ENCODE results near the gene CTSF. TPM values are rescaled to one million over a fixed set of nuclear protein-coding genes. Genes with fewer than 3 reads are reported as not detected.
"Not testable (repeated sequence)": the region's sequence is repeated elsewhere in the genome, so short reads cannot be mapped to it uniquely, and the experiment has no call there.

Gene CTSF
- total RNA-seq, 1 donor from 2014 or later = 34.6 TPM

DNA sequence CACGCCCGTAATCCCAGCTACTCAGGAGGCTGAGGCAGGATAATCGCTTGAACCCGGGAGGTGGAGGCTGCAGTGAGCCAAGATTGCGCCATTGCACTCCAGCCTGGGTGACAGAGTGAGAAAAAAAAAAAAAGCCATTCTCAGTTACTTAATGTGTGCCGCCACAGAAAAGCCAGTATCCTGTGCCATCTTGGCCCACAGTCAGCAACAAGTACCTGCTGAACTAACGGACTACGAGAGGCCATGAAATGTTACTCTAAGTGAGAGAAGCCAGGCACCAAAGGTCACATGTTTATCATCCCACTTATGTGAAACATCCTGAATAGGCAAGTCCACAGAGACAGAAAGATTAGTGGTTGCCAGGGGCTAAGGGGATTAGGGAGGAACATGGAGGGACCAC, 27.8 kb downstream of the CTSF start:
- DNase-seq (ENCODE audit: low spot score in 2 of 2); FAIRE-seq: not testable (repeated sequence)

- DNase-seq (ENCODE audit: low spot score in 2 of 2) = no peak
- no peak for FAIRE-seq
Measured at GRCh38 chr11:66539870-66540213, 28.6 kb downstream of the CTSF start.

DNA sequence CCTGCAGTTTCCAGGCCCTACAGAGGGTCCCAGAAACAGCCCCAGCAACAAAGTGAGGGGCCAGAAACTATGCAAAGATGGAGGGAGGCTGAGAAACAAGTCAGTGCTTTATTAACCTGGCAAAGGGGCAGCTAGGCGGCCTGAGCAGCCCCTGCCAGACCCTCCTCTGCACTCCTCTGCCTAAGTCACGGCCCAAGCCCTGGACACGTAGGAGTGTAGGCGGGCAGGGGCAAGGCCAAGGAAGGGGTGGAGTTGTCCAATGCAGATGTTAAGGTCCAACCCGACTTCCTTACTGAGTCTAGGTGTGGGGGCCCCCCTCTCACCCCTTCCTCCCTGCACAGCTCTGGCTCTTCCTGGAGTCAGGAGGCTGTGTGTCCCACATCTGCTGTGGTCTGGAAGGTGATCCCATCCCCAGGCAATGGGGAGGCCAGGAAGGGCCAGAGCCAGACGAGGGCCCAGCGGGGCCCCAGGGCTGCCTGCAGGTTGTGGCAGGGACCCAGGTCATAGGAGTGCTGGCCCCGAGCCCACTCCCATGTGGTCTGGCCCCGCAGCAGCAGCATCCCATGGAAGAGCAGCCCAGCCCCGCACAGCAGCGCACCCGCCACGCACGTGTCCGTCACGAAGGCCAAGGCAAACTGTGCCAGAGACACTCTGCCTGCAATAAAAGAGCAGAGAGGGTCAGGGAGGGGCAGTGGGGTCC, 29.1 kb downstream of the CTSF start:
- DNase-seq (ENCODE audit: low spot score in 2 of 2) (no peak), FAIRE-seq (no peak)

- FAIRE-seq = no peak
Measured at GRCh38 chr11:66532784-66533183, 35.6 kb downstream of the CTSF start.

GRCh38 chr11:66531841-66532240, 36.6 kb downstream of the CTSF start:
- FAIRE-seq = no peak
- no peak for DNase-seq (ENCODE audit: low spot score in 2 of 2)

More at GRCh38 chr11:66532784-66533183, 35.6 kb downstream of the CTSF start:
- no peak for DNase-seq (ENCODE audit: low spot score in 2 of 2)

DNA sequence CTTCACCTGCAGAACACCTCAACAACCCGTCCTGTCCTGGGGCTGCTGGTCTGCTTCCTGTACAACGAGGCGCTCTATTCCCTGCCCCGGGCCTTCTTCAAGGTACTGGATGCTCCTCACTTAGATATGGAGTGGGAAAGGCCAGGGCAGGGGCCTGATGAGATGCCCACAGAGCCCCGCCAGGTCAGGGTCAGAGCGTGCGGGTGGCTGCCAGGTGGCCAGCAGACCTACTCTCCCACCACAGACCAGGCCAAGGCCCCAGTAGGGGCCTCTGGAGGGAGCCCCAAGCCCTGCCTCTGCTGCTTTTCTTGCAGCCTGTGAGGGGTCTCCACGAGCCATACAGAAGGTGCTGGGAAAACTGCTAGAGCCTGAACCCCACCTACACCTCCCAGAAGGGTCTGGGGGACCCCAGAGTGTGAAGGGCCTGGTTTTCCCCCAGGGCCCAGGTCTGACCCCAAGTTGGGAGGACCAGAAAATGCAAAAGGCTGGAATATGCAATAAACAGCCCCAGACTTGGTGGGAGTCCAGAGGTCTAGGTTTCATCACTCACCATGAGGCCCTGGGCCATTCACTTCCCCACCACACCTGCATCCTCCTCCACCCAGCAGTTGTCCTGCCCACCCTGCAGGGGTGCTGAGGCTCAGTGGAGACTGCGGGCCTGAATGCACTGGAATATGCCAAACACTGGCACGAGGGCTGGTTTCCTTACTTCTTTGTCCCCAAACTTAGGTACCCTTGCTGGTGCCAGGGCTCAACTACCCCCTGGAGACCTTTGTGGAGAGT, 37.3 kb downstream of the CTSF start:
- FAIRE-seq (no peak), DNase-seq (ENCODE audit: low spot score in 2 of 2) (no peak)

GRCh38 chr11:66529655-66530054, 38.8 kb downstream of the CTSF start:
- FAIRE-seq (no peak), DNase-seq (ENCODE audit: low spot score in 2 of 2) (no peak)

GRCh38 chr11:66529069-66529468, 39.3 kb downstream of the CTSF start:
- FAIRE-seq (no peak), DNase-seq (ENCODE audit: low spot score in 2 of 2) (no peak)

DNA sequence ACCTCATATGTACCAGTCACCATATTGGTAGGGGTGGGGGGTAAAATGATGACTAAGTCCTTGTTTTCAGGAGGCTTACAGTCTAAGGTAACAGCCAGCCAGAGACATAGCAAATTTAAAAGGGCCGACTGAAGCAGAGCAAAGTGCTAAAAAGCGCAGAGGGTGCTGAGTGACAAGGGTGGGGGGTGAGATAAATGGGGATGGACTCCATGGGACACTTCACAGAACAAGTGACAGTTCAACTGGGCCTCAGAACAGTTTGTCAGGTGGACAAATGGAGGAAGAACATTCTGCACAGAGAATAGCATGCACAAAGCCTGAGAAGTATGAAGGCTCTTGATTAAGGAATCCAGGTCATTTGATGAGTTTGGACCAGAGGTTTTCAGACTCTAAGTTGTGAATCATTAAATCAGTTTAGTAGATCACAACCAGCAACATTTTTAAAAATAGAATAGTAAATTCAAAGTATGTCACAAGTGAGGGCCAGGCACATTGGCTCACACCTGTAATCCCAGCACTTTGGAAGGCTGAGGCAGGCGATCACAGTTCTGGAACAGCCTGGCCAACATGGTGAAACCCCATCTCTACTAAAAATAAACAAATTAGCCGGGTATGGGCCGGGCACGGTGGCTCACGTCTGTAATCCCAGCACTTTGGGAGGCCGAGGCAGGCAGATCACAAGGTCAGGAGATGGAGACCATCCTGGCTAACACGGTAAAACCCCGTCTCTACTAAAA, 43.9 kb downstream of the CTSF start:
- FAIRE-seq = no peak
- no peak for DNase-seq (ENCODE audit: low spot score in 2 of 2)

- FAIRE-seq (no peak), DNase-seq (ENCODE audit: low spot score in 2 of 2) (no peak)
Measured at GRCh38 chr11:66523611-66524010, 44.8 kb downstream of the CTSF start.

Small RNAs within 50 kb of the gene (small RNA-seq; reads per million reads assigned to genes)
- not detected for gene RNU4-39P

Other genes with a start within 250 kb of the CTSF start
- 0.82 TPM for gene RIN1, start 232.2 kb downstream of the CTSF start, total RNA-seq
- gene BRMS1, start 223.5 kb downstream of the CTSF start, total RNA-seq = 19.2 TPM
- gene B4GAT1, start 221.0 kb downstream of the CTSF start, total RNA-seq = 83.2 TPM
- 1.6 TPM for gene SLC29A2, start 196.8 kb downstream of the CTSF start, total RNA-seq
- gene NPAS4, start 147.6 kb downstream of the CTSF start, total RNA-seq = under 0.01 TPM
- gene MRPL11, start 129.8 kb downstream of the CTSF start, total RNA-seq = 17.1 TPM
- 13.5 TPM for gene PELI3, start 101.7 kb downstream of the CTSF start, total RNA-seq
- gene DPP3, start 88.2 kb downstream of the CTSF start, total RNA-seq = 39.1 TPM
- 41.2 TPM for gene BBS1, start 58.0 kb downstream of the CTSF start, total RNA-seq
- gene ZDHHC24, start 22.6 kb downstream of the CTSF start, total RNA-seq = 5.3 TPM
- gene ACTN3, start 21.7 kb downstream of the CTSF start, total RNA-seq = not detected
- gene CCDC87, start 24.5 kb upstream of the CTSF start, total RNA-seq = 1.2 TPM
- gene CCS, start 24.6 kb upstream of the CTSF start, total RNA-seq = 19.2 TPM
- 24.1 TPM for gene RBM14, start 48.0 kb upstream of the CTSF start, total RNA-seq
- 137 TPM for gene RBM4, start 70.1 kb upstream of the CTSF start, total RNA-seq
- 102 TPM for gene RBM4B, start 109.3 kb upstream of the CTSF start, total RNA-seq
- gene SPTBN2, start 160.6 kb upstream of the CTSF start, total RNA-seq = 170 TPM

Measured in frontal cortex (tissue), 4 donors.